ENCODE data around the gene TRPC4AP. TPM values are rescaled to one million over a fixed set of nuclear protein-coding genes. Genes with fewer than 3 reads are reported as not detected.
A peak's percentile ranks its signal among the peaks of the same experiment; 100 is the strongest.

Gene TRPC4AP, protein sequence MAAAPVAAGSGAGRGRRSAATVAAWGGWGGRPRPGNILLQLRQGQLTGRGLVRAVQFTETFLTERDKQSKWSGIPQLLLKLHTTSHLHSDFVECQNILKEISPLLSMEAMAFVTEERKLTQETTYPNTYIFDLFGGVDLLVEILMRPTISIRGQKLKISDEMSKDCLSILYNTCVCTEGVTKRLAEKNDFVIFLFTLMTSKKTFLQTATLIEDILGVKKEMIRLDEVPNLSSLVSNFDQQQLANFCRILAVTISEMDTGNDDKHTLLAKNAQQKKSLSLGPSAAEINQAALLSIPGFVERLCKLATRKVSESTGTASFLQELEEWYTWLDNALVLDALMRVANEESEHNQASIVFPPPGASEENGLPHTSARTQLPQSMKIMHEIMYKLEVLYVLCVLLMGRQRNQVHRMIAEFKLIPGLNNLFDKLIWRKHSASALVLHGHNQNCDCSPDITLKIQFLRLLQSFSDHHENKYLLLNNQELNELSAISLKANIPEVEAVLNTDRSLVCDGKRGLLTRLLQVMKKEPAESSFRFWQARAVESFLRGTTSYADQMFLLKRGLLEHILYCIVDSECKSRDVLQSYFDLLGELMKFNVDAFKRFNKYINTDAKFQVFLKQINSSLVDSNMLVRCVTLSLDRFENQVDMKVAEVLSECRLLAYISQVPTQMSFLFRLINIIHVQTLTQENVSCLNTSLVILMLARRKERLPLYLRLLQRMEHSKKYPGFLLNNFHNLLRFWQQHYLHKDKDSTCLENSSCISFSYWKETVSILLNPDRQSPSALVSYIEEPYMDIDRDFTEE
- total RNA-seq = 10 to 100 TPM; 63.5 to 65.7 TPM

DNA sequence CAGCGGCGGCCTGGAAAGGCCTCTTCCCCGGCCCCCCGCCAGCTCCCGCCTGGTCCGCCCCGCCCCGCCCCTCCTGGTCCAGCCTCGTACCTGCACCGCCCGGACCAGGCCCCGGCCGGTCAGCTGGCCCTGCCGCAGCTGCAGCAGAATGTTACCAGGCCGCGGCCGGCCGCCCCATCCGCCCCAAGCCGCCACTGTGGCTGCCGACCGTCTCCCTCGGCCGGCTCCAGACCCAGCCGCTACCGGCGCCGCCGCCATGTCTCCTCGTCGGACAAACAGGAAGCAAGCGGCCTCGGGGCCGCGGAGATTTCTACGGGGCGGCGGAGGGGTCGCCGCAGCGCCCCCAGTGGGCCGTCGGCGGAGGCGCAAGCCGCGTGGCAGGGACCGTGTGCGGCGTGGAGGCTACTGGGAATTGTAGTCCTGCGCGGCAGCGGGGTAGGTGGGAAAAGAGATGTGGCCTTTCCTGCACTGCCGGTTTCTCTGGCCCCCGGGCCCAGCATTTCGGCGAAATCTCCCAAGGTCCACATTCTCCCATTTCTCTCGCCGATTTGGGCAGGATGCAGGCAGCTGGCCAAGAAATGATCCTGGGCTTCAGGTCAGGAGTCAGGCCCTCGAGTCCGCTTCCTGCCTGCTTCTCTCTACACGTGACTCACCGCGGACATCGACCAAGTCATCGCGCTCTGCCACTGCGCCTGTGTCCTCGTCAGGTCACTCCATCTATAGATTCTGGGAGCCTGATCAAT is at the start of gene TRPC4AP:
Gene TRPC4AP (minus strand): TSS at position 284 of the 743 bp plus-strand sequence. CDS start 26 bp downstream, at position 258.
- Mint-ChIP-seq H3K4me1 (peaks cover 55% of the 10 kb centered on the region), H3K4me3 (peak within 1 kb of the TSS; percentile 85), H3K27me3 (no peaks in the 10 kb centered on the region), H3K36me3 (ENCODE audit: low read depth) (peaks cover 18% of the 10 kb centered on the region), H3K9me3 (no peaks in the 10 kb centered on the region), H3K27ac (peak within 1 kb of the TSS; percentile 85)
- POLR2A ChIA-PET = interaction anchor here (0.6 to 1.7 kb wide), 12 partner anchors 9 to 217 kb away, joined by 3 to 17 read pairs (median 4); partner anchors contain the start of genes ACSS2, EDEM2 and MMP24OS
- peak; percentile 91 for DNase-seq
- CTCF ChIA-PET = interaction anchor here (0.8 to 2.9 kb wide), 7 partner anchors 13 to 217 kb away, joined by 3 to 15 read pairs (median 6); partner anchors contain the start of genes ACSS2, EDEM2, GSS and MYH7B

DNA sequence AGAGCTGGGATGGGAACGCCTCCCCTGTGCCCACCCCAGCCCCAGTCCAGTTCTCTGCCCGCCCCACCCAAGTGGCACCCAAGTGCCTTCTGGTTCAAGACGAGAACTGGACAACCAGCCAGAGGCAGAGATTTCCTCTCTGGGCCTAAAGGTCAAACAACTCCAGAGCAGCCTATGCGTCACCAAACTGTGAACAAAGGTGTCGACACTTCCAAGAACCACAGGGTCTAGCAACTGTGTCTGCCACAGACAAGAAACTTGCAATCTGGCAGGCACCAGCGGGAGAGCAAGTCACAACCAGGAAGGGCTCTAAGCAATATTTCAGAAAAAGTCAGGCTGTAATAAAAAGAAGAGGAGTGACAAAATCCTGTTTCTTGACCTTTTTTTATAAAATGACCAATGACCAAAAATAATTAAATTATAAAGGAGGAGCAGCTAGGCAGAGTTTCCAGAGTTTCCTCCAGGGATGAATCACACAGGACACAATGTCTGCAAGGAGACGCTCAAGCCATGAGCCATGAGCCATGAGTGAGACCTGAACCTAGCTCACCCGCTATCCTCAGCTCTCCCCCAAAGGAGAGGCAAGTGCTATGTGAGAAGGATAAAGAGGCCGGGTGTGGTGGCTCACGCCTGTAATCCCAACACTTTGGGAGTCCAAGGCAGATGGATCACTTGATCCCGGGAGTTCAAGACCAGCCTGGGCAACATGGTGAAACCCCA is 43.4 kb upstream of the TRPC4AP start:
- Mint-ChIP-seq H3K27ac (no peak overlapping the region), H3K9me3 (no peaks in the 10 kb centered on the region), H3K36me3 (ENCODE audit: low read depth) (peaks cover 50% of the 10 kb centered on the region), H3K4me1 (no peaks in the 10 kb centered on the region), H3K4me3 (no peak overlapping the region), H3K27me3 (no peaks in the 10 kb centered on the region)
- no peak for DNase-seq
- ChIA-PET POLR2A (interaction anchor here (0.7 kb wide), 1 partner anchor 18 kb away, joined by 3 read pairs; no protein-coding TSS in a partner anchor), CTCF (interaction anchor here (1.2 kb wide), 1 partner anchor 9 kb away, joined by 6 read pairs; no protein-coding TSS in a partner anchor)

DNA sequence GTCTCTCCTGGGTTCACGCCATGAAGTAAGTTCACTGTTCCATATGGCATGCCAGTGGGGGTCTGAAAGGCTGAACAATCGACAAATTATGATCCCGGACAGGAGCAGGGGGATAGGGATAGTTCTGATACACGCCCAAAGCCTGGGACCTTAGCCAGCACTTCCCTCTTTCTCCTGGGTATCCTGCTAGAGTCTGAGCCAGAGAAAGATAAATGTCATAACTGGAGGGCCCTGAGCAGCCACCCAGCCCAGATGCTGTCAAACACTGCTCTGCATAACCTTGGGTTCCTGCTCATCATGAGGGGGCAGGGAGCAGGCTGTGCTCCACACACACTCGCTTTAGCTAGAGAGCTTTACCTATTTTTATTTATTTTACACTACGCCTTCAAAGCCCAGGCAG is 42.3 kb upstream of the TRPC4AP start:
- POLR2A ChIA-PET = no interaction called here
- peaks cover 49% of the 10 kb centered on the region for H3K36me3 Mint-ChIP-seq (ENCODE audit: low read depth)

DNA sequence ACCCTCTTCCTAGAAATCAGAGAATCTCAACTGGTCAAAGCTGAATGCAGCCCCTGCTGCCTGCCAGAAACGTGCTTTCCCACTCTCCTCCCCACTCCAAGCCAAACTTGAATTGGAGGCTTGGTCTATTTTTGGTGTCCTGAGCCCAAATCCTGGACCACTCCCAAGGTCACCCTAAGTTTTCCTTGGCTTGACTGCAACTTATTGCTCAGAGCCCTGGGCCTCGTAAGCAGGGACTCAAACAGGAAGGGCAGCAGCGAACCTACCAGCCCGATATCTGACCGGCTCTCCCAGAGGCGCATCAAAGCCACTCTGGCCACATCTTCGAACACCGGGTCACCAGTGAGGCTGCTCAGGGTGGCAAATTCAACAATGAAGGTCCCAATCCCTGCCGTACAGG is 41.9 kb upstream of the TRPC4AP start:
- no peak overlapping the region for H3K27ac Mint-ChIP-seq
- POLR2A ChIA-PET = interaction anchor here (1.9 kb wide), 1 partner anchor 13 kb away, joined by 9 read pairs; the partner anchor contains the start of gene EDEM2
- no peaks in the 10 kb centered on the region for H3K27me3 Mint-ChIP-seq
- CTCF ChIA-PET = interaction anchor here (0.9 to 1.6 kb wide), 2 partner anchors 38 to 299 kb away, joined by 4 to 5 read pairs; no protein-coding TSS in a partner anchor
- no peak overlapping the region for H3K4me3 Mint-ChIP-seq
- H3K9me3 Mint-ChIP-seq = no peaks in the 10 kb centered on the region
- peaks cover 2% of the 10 kb centered on the region for H3K4me1 Mint-ChIP-seq
- H3K36me3 Mint-ChIP-seq (ENCODE audit: low read depth) = peaks cover 49% of the 10 kb centered on the region
- no peak for DNase-seq

More for the DNA sequence above, 42.3 kb upstream of the TRPC4AP start:
- Mint-ChIP-seq H3K9me3 (no peaks in the 10 kb centered on the region), H3K27me3 (no peaks in the 10 kb centered on the region), H3K4me3 (no peak overlapping the region), H3K27ac (no peak overlapping the region), H3K4me1 (no peaks in the 10 kb centered on the region)
- no peak for DNase-seq
- CTCF ChIA-PET = interaction anchor here (1.6 kb wide), 1 partner anchor 38 kb away, joined by 5 read pairs; no protein-coding TSS in a partner anchor

DNA sequence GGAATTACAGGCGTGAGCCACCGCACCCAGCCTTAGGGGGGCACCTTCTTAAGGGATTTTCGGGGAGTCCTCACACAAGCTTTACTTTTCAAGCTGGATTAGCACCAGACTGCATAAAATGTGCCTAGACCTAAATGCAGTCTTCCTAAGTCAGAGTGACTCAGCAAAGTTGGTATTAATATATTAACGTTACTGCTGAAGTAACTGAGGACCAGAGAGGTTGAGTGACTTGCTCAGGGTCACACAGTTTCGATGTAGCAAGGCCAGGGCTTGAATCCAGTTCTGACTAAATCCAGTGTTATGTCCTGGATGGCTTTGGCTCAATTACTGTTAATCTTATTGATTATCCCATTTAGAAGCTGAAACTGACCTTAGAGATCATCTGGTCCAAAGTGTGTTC is 41.1 kb upstream of the TRPC4AP start:
- H3K27me3 Mint-ChIP-seq = no peaks in the 10 kb centered on the region
- no peaks in the 10 kb centered on the region for H3K9me3 Mint-ChIP-seq
- H3K4me3 Mint-ChIP-seq = no peak overlapping the region
- ChIA-PET CTCF (interaction anchor here (0.9 to 1.6 kb wide), 2 partner anchors 37 to 298 kb away, joined by 4 to 5 read pairs; no protein-coding TSS in a partner anchor), POLR2A (interaction anchor here (1.9 kb wide), 1 partner anchor 13 kb away, joined by 9 read pairs; the partner anchor contains the start of gene EDEM2)
- DNase-seq = no peak
- peak overlapping the region; percentile 16 for H3K27ac Mint-ChIP-seq
- H3K36me3 Mint-ChIP-seq (ENCODE audit: low read depth) = peaks cover 49% of the 10 kb centered on the region
- peaks cover 2% of the 10 kb centered on the region for H3K4me1 Mint-ChIP-seq

DNA sequence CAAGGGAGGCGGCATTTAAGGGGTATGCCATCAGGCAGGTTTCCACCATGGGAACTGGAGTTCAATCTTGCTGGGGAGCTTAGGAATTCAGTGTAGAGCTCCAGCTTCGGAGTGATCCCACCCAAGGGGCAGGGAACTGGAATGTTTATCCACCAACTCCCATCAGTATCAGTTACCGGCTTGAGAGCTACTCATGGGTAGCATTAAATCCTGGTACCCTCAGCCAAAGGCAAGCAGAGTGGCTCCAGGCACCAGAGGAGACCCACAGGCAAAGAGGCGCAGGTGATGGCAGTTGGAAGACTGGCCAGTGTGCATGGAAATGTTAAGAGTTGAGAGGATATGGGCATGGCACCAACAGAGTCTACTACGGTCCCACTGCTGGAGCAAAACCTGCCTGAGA is 40.4 kb upstream of the TRPC4AP start:
- Mint-ChIP-seq H3K4me1 (peaks cover 2% of the 10 kb centered on the region), H3K27me3 (no peaks in the 10 kb centered on the region), H3K27ac (no peak overlapping the region), H3K4me3 (no peak overlapping the region), H3K9me3 (no peaks in the 10 kb centered on the region), H3K36me3 (ENCODE audit: low read depth) (peaks cover 49% of the 10 kb centered on the region)
- DNase-seq = no peak
- CTCF ChIA-PET = interaction anchor here (1.6 kb wide), 1 partner anchor 37 kb away, joined by 5 read pairs; no protein-coding TSS in a partner anchor
- POLR2A ChIA-PET = interaction anchor here (0.8 to 1.9 kb wide), 3 partner anchors 10 to 33 kb away, joined by 3 to 9 read pairs (median 3); partner anchors contain the start of gene EDEM2

DNA sequence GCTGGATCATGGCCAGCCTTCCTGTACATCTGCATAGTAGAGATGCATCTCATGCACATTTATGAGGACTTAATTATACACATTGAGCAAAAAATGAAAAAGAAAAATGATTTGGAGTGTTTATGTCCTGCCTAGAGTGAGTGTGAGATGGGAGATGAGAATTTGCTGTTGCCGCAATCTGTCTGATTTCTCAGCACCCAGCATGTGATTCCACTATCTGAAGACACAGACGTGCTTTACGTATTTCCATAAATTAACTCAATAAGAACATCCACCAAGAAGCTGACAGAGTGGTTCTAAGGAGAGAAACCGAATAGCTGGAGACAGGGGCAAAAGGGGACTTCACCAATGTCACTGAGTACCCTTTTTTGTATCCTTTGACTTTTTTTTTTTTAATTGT is 39.3 kb upstream of the TRPC4AP start:
- Mint-ChIP-seq H3K27ac (no peak overlapping the region), H3K9me3 (no peaks in the 10 kb centered on the region), H3K36me3 (ENCODE audit: low read depth) (peaks cover 49% of the 10 kb centered on the region), H3K4me1 (peaks cover 2% of the 10 kb centered on the region), H3K27me3 (no peaks in the 10 kb centered on the region), H3K4me3 (no peak overlapping the region)
- POLR2A ChIA-PET = no interaction called here
- CTCF ChIA-PET = interaction anchor here (0.6 kb wide), 1 partner anchor 13 kb away, joined by 4 read pairs; no protein-coding TSS in a partner anchor
- DNase-seq = no peak

DNA sequence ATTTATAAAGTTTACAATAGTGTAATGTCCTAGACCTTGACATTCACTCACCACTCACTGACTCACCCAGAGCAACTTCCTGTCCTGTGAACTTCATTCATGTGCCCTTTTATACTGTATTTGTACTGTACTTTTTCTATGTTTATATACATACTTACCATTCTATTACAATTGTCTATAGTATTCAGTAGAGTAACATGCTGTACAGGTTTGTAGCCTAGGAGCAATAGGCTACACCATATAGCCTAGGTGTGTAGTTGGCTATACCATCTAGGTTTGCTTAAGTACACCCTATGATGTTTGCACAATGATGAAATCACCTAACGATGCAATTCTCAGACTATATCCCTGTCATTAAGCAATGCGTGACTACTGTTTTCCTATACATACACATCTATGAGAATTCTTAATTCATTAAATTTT is 37.1 kb upstream of the TRPC4AP start:
- ChIA-PET CTCF (no interaction called here), POLR2A (interaction anchor here (1.7 kb wide), 1 partner anchor 11 kb away, joined by 4 read pairs; no protein-coding TSS in a partner anchor)
- H3K9me3 Mint-ChIP-seq = no peaks in the 10 kb centered on the region
- H3K4me3 Mint-ChIP-seq = no peak overlapping the region
- no peak overlapping the region for H3K27ac Mint-ChIP-seq
- no peaks in the 10 kb centered on the region for H3K27me3 Mint-ChIP-seq
- peaks cover 53% of the 10 kb centered on the region for H3K36me3 Mint-ChIP-seq (ENCODE audit: low read depth)
- DNase-seq = no peak
- H3K4me1 Mint-ChIP-seq = peaks cover 2% of the 10 kb centered on the region

DNA sequence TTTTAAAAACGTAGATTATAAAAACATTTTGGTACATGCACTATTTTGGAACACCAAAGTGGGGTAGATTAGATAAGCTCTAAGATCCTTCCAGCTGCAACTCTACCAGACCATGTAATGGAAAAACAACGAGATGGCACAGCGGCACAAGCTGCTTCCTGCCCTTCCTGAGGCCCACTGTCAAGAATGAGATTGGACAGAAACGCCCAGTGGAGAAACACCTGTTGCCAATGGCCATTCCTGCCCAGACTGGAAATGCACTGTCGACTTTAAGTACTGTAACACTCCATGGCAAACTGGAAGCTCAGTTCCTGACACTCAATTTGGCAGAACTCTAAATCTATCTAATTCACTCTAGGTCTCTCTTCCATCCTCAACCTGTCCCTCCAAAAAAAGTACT is 33.1 kb upstream of the TRPC4AP start:
- ChIA-PET POLR2A (no interaction called here), CTCF (no interaction called here)
- H3K36me3 Mint-ChIP-seq (ENCODE audit: low read depth) = peaks cover 55% of the 10 kb centered on the region
- peaks cover 4% of the 10 kb centered on the region for H3K4me1 Mint-ChIP-seq
- no peaks in the 10 kb centered on the region for H3K27me3 Mint-ChIP-seq
- H3K9me3 Mint-ChIP-seq = no peaks in the 10 kb centered on the region
- no peak overlapping the region for H3K27ac Mint-ChIP-seq
- no peak overlapping the region for H3K4me3 Mint-ChIP-seq
- DNase-seq = no peak

DNA sequence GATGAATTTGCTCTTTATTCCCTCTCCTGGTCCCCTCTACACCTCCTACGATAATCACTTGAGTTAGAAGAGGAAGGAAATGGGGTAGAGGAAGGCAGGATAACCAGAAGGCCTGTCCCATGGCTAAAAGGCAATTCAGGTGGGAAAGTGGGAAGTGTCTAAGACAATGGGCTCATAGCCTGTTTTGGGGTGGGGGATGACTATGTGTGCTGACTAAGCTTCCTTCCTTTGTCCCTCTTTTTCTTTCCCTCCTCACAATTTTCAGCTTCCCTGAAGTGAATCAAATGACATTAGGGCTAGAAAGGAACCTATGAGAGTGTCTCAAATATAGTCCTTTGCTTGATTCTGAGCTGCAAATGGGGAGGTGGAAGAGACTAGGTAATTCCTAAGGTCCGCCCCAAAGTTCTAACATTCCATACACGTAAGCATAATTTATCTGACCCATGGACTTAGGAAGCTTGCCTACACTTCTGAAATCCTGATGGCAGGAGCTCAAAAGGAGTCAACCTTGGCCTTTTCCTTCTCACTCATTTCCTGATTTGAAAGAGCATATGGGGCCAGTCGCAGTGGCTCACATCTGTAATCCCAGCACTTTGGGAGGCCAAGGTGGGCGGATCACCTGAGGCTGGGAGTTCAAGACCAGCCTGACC is 30.3 kb upstream of the TRPC4AP start:
- CTCF ChIA-PET = interaction anchor here (1.2 kb wide), 1 partner anchor 27 kb away, joined by 3 read pairs; no protein-coding TSS in a partner anchor
- no peaks in the 10 kb centered on the region for H3K9me3 Mint-ChIP-seq
- no peak overlapping the region for H3K27ac Mint-ChIP-seq
- POLR2A ChIA-PET = no interaction called here
- H3K36me3 Mint-ChIP-seq (ENCODE audit: low read depth) = peaks cover 71% of the 10 kb centered on the region
- H3K4me3 Mint-ChIP-seq = no peak overlapping the region
- no peaks in the 10 kb centered on the region for H3K27me3 Mint-ChIP-seq
- H3K4me1 Mint-ChIP-seq = peaks cover 9% of the 10 kb centered on the region
- DNase-seq = no peak

DNA sequence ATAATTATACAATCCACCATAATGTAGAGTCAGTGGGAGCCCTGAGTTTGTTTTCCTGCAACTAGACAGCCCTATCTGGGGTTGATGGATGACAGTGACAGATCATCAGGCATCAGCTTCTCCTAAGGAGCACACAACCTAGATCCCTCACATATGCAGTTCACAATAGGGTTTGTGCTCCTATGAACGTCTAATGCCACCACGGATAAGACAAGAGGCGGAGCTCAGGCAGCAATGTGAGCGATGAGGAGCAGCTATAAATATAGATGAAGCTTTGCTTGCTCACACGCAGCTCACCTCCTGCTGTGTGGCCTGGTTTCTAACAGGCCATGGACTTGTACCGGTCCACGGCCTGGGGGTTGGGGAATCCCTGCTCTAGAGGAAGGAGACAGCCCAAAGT is 28.6 kb upstream of the TRPC4AP start:
- DNase-seq = no peak
- H3K27me3 Mint-ChIP-seq = no peaks in the 10 kb centered on the region
- no peaks in the 10 kb centered on the region for H3K9me3 Mint-ChIP-seq
- H3K4me1 Mint-ChIP-seq = peaks cover 12% of the 10 kb centered on the region
- POLR2A ChIA-PET = interaction anchor here (0.9 kb wide), 1 partner anchor 26 kb away, joined by 3 read pairs; the partner anchor contains the start of gene EDEM2
- CTCF ChIA-PET = interaction anchor here (0.7 kb wide), 1 partner anchor 25 kb away, joined by 3 read pairs; no protein-coding TSS in a partner anchor
- H3K4me3 Mint-ChIP-seq = no peak overlapping the region
- H3K36me3 Mint-ChIP-seq (ENCODE audit: low read depth) = peaks cover 75% of the 10 kb centered on the region
- H3K27ac Mint-ChIP-seq = no peak overlapping the region
